ENCODE measurements around the gene LSM14B. TPM values are rescaled to one million over a fixed set of nuclear protein-coding genes. Genes with fewer than 3 reads are reported as not detected.
A peak's percentile ranks its signal among the peaks of the same experiment; 100 is the strongest.

LSM14B gene
- 10 to 100 TPM; 52.4 to 67.0 (median 60.8) TPM for total RNA-seq
- 10 to 100 TPM; 26.4 to 54.2 (median 39.6) TPM for polyA plus RNA-seq
- long read RNA-seq, donor 1, partial matches to known transcripts: 1 of 3 reads
- long read RNA-seq, donor 1, other reads (novel, unspliced or antisense): 2 of 3 reads
- long read RNA-seq, donor 2, partial matches to known transcripts: 1 of 7 reads
- long read RNA-seq, donor 2, other reads (novel, unspliced or antisense): 5 of 7 reads

DNA sequence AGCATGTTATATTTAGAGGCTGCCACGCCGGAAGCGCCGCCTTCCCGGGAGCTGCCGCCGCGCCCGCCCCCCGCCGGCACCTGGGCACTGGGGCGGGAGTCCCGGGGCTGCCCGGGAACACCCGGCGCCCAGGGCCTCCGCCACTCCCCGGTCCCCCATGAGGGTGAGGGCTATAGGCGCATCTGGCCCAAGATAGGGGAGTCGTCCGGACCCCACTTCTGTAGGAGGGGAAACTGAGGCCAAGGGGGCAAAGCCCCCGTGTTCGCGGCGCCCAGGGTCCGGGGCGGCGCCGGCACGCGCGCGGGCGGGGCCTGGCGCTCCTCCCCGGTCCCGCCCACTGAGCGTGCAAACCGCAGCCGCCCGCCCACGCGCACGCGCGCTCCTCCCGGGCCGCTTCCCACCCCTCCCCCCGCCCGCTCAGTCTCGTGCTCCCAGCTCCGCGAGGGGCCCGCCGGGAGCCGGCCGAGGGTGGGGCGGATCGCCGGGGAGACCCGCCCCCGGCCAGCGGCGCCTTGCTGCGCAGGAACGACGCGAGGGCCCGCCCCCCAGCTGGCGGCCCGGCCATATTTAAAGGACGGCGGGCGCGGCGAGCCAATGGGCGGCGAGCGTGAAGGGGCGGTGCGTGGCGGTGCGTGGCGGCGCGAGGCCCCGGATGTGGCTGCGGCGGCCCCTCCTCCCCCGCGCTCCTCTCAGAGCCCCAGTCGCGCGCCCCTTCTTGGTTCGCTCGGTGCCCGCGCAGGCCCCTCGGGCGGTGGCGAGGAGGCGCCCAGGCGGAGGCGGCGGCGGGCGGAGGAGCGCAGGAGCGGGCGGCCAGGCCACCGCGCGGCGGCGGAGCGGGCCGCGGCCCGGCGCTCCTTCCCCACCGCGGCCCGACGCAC, at the start of gene LSM14B:
TSS of gene LSM14B (plus strand) at position 700 of the 878 bp plus-strand sequence. CDS start 192 bp downstream, outside the sequence.
- Histone ChIP-seq H3K9me3 (no peaks in the 10 kb centered on the region), H3K4me1 (peaks cover 59% of the 10 kb centered on the region), H3K27ac (peak within 1 kb of the TSS; percentile 99), H3K27me3 (ENCODE audit: insufficient read depth in 3 of 3, low read length in 2 of 3) (no peaks in the 10 kb centered on the region), H3K36me3 (ENCODE audit: insufficient read depth in 1 of 2, low read depth in 1 of 2) (peaks cover 7 to 29% of the 10 kb centered on the region in 2 donors), H3K4me3 (peak within 1 kb of the TSS; percentile 81)
- intact Hi-C loops (cut with DNase I): loop anchor here (2.0 to 5.0 kb wide), 3 partner anchors 15 to 55 kb away; partner anchors contain the start of gene TAF4 (in 1 of the 2)
- DNase-seq: peak; percentile 98
- TF ChIP-seq, protein P1, sequence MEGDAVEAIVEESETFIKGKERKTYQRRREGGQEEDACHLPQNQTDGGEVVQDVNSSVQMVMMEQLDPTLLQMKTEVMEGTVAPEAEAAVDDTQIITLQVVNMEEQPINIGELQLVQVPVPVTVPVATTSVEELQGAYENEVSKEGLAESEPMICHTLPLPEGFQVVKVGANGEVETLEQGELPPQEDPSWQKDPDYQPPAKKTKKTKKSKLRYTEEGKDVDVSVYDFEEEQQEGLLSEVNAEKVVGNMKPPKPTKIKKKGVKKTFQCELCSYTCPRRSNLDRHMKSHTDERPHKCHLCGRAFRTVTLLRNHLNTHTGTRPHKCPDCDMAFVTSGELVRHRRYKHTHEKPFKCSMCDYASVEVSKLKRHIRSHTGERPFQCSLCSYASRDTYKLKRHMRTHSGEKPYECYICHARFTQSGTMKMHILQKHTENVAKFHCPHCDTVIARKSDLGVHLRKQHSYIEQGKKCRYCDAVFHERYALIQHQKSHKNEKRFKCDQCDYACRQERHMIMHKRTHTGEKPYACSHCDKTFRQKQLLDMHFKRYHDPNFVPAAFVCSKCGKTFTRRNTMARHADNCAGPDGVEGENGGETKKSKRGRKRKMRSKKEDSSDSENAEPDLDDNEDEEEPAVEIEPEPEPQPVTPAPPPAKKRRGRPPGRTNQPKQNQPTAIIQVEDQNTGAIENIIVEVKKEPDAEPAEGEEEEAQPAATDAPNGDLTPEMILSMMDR (IDR thresholded peaks at IDR 0.05): no peak
- 0 to 1% (median 1%) methylated on average over 51 to 121 of the region's 124 CpGs for WGBS, 3 donors
- peak; percentile 82 to 89 (median 83) for ATAC-seq

DNA sequence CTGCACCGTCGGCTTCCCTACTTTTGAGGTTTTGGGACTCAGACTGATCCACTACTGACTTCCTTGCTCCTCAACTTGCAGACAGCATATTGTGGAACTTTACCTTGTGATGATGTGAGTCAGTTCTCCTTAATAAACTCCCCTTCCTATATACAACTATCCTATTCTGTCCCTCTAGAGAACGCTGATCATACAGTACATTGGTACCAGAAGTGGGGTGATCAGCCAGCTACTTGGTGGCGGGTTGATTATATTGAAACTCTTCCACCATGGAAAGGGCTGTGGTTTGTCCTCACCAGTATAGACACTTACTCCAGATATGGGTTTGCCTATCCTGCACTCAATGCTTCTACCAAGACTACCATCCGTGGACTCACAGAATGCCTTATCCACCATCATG, 49.0 kb upstream of the LSM14B start:
- H3K9me3 ChIP-seq: no peaks in the 10 kb centered on the region
- peaks cover 10% of the 10 kb centered on the region for H3K4me1 ChIP-seq
- DNase-seq: no peak
- intact Hi-C loops (cut with DNase I): no loop called here
- H3K27me3 ChIP-seq (ENCODE audit: insufficient read depth in 3 of 3, low read length in 2 of 3): no peaks in the 10 kb centered on the region
- ATAC-seq: no peak
- H3K36me3 ChIP-seq (ENCODE audit: insufficient read depth in 1 of 2, low read depth in 1 of 2): no peaks in the 10 kb centered on the region
- TF ChIP-seq, protein P1 (IDR thresholded peaks at IDR 0.05): no peak
- H3K27ac ChIP-seq: no peak overlapping the region
- H3K4me3 ChIP-seq: no peak overlapping the region
- WGBS, 3 donors: 92 to 97% (median 96%) methylated on average over 5 of the region's 5 CpGs

DNA sequence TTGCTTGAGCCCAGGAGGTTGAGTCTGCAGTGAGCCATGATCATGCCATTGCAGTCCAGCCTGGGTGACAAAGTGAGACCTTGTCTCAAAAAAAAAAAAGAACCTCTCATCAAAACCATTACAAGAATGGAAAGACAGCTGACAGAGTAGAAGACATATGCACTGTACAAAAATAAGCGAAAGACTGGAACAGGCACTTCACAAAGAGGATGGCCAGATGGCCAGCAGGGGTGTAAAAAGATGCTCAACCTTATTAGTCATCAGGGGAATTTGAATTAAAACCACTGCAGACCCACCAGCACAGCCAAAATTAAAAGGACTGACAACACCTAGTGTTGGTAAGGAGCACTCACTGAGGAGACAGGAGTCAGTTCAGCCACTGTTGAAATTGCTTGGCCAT, 43.1 kb upstream of the LSM14B start:
- H3K9me3 ChIP-seq: no peaks in the 10 kb centered on the region
- intact Hi-C loops (cut with DNase I): no loop called here

DNA sequence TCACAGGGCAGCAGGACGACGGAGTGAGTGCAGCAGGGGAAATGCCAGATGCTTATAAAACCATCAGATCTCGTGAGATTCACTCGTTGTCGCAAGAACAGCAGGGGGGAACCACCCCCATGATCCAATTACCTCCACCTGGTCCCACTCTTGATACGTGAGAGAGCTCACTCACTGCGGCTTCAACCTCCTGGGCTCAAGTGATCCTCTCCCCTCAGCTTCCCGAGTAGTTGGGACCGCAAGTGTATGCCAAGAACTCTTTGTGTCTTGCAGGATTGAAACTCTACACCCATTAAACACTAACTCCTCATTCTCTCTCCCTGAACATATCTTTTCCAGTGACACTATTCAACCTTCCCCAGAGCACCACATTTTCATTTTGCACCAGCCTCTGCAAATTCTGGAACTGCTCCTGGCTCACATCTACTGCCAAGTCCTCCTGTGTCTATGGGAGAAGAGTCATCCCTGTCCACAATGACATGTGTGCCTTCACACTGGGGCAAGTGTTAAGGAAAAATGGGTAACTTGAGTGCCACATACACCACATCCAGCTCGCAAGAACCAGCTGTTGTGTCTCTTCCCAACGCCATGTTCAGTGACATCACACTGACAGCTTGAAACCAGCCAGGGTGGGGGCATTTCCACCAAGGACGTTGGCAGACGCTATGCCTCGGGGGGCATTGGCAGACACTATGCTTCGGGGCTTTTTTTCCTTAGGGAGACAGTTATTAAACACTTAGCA, 41.9 kb upstream of the LSM14B start:
- Histone ChIP-seq H3K27me3 (ENCODE audit: insufficient read depth in 3 of 3, low read length in 2 of 3) (no peaks in the 10 kb centered on the region), H3K9me3 (no peaks in the 10 kb centered on the region), H3K4me3 (no peak overlapping the region), H3K36me3 (ENCODE audit: insufficient read depth in 1 of 2, low read depth in 1 of 2) (no peaks in the 10 kb centered on the region), H3K27ac (peak overlapping the region; percentile 10), H3K4me1 (no peaks in the 10 kb centered on the region)
- intact Hi-C loops (cut with DNase I): loop anchor here in 1 of 2 donors (5.0 kb wide), 1 partner anchor 37 kb away; no protein-coding TSS in a partner anchor
- ATAC-seq (peak; percentile 75 to 83 (median 80)), DNase-seq (no peak)
- WGBS, 3 donors: 18 to 26% (median 23%) methylated on average over 13 to 15 of the region's 15 CpGs
- TF ChIP-seq, protein P1 (IDR thresholded peaks at IDR 0.05): no peak

More for the DNA sequence above, 43.1 kb upstream of the LSM14B start:
- no peak overlapping the region for H3K4me3 ChIP-seq
- no peak overlapping the region for H3K27ac ChIP-seq
- ATAC-seq: no peak
- H3K36me3 ChIP-seq (ENCODE audit: insufficient read depth in 1 of 2, low read depth in 1 of 2): no peaks in the 10 kb centered on the region
- no peaks in the 10 kb centered on the region for H3K27me3 ChIP-seq (ENCODE audit: insufficient read depth in 3 of 3, low read length in 2 of 3)
- H3K4me1 ChIP-seq: no peaks in the 10 kb centered on the region
- DNase-seq: no peak
- TF ChIP-seq, protein P1 (IDR thresholded peaks at IDR 0.05): no peak
- WGBS, 3 donors: 97 to 100% (median 98%) methylated on average over 1 of the region's 1 CpG
